ENCODE results near the gene ITGB5.

DNA sequence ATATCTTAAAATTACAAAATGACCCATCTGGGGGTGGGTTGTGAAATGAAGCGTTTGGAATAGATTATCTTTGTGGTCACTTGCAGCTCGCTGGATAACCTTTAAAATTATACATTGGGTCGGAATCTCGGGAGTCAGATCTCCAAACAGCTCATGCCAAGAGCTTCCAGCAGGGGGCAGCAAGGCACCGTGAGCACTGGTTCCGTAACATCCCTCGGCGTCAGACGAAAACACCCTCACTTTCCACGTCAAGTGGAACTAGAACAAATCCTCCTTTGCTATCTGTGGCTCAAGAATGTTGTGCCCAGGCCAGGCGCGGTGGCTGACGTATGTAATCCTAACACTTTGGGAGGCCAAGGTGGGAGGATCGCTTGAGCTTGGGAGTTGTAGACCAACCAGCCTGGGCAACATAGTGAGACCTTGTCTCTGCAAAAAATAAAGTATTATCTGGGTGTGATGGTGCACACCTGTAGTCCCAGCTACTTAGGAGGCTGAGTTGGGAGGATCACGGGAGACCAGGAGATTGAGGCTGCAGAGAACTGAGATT, 125.8 kb downstream of the ITGB5 start:
- TF ChIP-seq POLR2A (IDR thresholded peaks at IDR 0.05; ENCODE audit: low read length), result no peak
- no peak for TF ChIP-seq GATA1 (IDR thresholded peaks at IDR 0.05; ENCODE audit: low read depth, low read length)
